Thoracic aorta (tissue), 2 donors: ENCODE data around the gene CRISP1. TPM values are rescaled to one million over a fixed set of nuclear protein-coding genes. Genes with fewer than 3 reads are reported as not detected.

Experiments used
- ATAC-seq: fragments of 150-250 bp; one replicate; pipeline ENCODE4 v1.8.0; 2017; ENCODE audit warnings: low read depth; ENCODE audit not compliant: insufficient number of reproducible peaks, low FRiP score
- DNase-seq: peaks from one replicate; pipeline ENCODE4 v3.0.0-alpha.2; 2020; ENCODE audit warnings: low spot score
- H3K27ac ChIP-seq, 2 donors: fragments of 200-600 bp; sonication (generic); 1 replicate in 1 of 2; 2 replicates in 1 of 2; pipeline ENCODE4 v1.5.1; 2016; ENCODE audit warnings: mild to moderate bottlenecking in 2 of 2, moderate library complexity in 2 of 2
- H3K27me3 ChIP-seq: fragments of 200-600 bp; sonication (generic); replicated peaks from 2 replicates; pipeline ENCODE4 v1.6.0; 2016; ENCODE audit warnings: mild to moderate bottlenecking; ENCODE audit not compliant: insufficient read depth
- H3K36me3 ChIP-seq: fragments of 200-600 bp; sonication (generic); one replicate; pipeline ENCODE4 v1.5.1; 2016
- H3K4me1 ChIP-seq, 2 donors: fragments of 200-600 bp; sonication (generic); 1 replicate in 1 of 2; 2 replicates in 1 of 2; pipeline versions ENCODE4 v1.5.1 to v1.6.0; 2016; ENCODE audit warnings: low read depth in 2 of 2, mild to moderate bottlenecking in 1 of 2; ENCODE audit not compliant: control insufficient read depth in 1 of 2
- H3K4me3 ChIP-seq: fragments of 200-600 bp; sonication (generic); 2 replicates; pipeline ENCODE4 v1.5.1; 2016; ENCODE audit warnings: mild to moderate bottlenecking
- H3K9me3 ChIP-seq: fragments of 200-600 bp; sonication (generic); 2 replicates; pipeline ENCODE4 v1.5.1; 2016
- CTCF ChIP-seq: fragments of 200-600 bp; sonication (generic); IDR thresholded peaks from one replicate; pipeline ENCODE4 v1.5.1; 2019; ENCODE audit warnings: antibody characterized with exemption
- total RNA-seq, 2 donors: library from RNA; depleted of rRNA; stranded (reverse); fragments of >200 nt; gene quantifications; one replicate each; pipeline versions ENCODE4 v1.1.0 to v1.2.3, GENCODE V29; 2016

CRISP1 gene
- total RNA-seq, 2 donors from 2014 or later, result not detected

GRCh38 chr6:49826743-49827406, 39.5 kb downstream of the CRISP1 start:
- no peak for ATAC-seq

GRCh38 chr6:49815166-49815565, 51.2 kb downstream of the CRISP1 start:
- ATAC-seq (no peak), DNase-seq (no peak)
- no peak overlapping the region for H3K4me3 ChIP-seq
- H3K27me3 ChIP-seq, result no peaks in the 10 kb centered on the region
- no peaks in the 10 kb centered on the region for H3K36me3 ChIP-seq
- no peaks in the 10 kb centered on the region for H3K9me3 ChIP-seq
- TF ChIP-seq CTCF, result no peak
- no peaks in the 10 kb centered on the region for H3K4me1 ChIP-seq
- no peak overlapping the region for H3K27ac ChIP-seq

More at GRCh38 chr6:49826743-49827406, 39.5 kb downstream of the CRISP1 start:
- TF ChIP-seq CTCF, result no peak
- Histone ChIP-seq H3K27me3 (no peaks in the 10 kb centered on the region), H3K9me3 (no peaks in the 10 kb centered on the region), H3K4me1 (no peaks in the 10 kb centered on the region), H3K27ac (no peak overlapping the region), H3K4me3 (no peak overlapping the region), H3K36me3 (no peaks in the 10 kb centered on the region)
- no peak for DNase-seq

GRCh38 chr6:49813248-49813647, 53.1 kb downstream of the CRISP1 start:
- Histone ChIP-seq H3K4me1 (no peaks in the 10 kb centered on the region), H3K36me3 (no peaks in the 10 kb centered on the region), H3K27me3 (no peaks in the 10 kb centered on the region), H3K9me3 (peaks cover 3% of the 10 kb centered on the region), H3K27ac (no peak overlapping the region), H3K4me3 (no peak overlapping the region)
- DNase-seq, result no peak
- ATAC-seq, result no peak
- no peak for TF ChIP-seq CTCF

- H3K27ac ChIP-seq, result no peak overlapping the region
- DNase-seq (no peak), ATAC-seq (no peak)
- H3K36me3 ChIP-seq, result no peaks in the 10 kb centered on the region
- no peak for TF ChIP-seq CTCF
- H3K27me3 ChIP-seq, result no peaks in the 10 kb centered on the region
- no peaks in the 10 kb centered on the region for H3K4me1 ChIP-seq
- H3K4me3 ChIP-seq, result no peak overlapping the region
- peaks cover 3% of the 10 kb centered on the region for H3K9me3 ChIP-seq
Observed at GRCh38 chr6:49806145-49806544, 60.2 kb downstream of the CRISP1 start.

- no peak for ATAC-seq
Observed at GRCh38 chr6:49805246-49805645, 61.1 kb downstream of the CRISP1 start.

More at GRCh38 chr6:49805246-49805645, 61.1 kb downstream of the CRISP1 start:
- peaks cover 3% of the 10 kb centered on the region for H3K9me3 ChIP-seq
- H3K27ac ChIP-seq, result no peak overlapping the region
- no peak for DNase-seq
- TF ChIP-seq CTCF, result no peak
- no peaks in the 10 kb centered on the region for H3K36me3 ChIP-seq
- H3K27me3 ChIP-seq, result no peaks in the 10 kb centered on the region
- no peaks in the 10 kb centered on the region for H3K4me1 ChIP-seq
- H3K4me3 ChIP-seq, result no peak overlapping the region
